Muscle layer of colon (tissue), 2 donors: Measurements from ENCODE around the gene CYP2W1.
"Not testable (repeated sequence)": the region's sequence is repeated elsewhere in the genome, so short reads cannot be mapped to it uniquely, and the experiment has no call there.

Experiments used
- H3K27ac ChIP-seq: one replicate; pipeline ENCODE4 v1.7.0; 2013; ENCODE audit warnings: low read depth, mild to moderate bottlenecking, low read length, moderate library complexity
- H3K27me3 ChIP-seq, 2 donors: one replicate each; pipeline ENCODE4 v1.7.0; 2013; ENCODE audit warnings: low read length in 2 of 2, mild to moderate bottlenecking in 2 of 2; ENCODE audit not compliant: insufficient read depth in 2 of 2, control insufficient read depth in 1 of 2
- H3K36me3 ChIP-seq: one replicate; pipeline ENCODE4 v1.7.0; 2013; ENCODE audit warnings: mild to moderate bottlenecking, low read length; ENCODE audit not compliant: insufficient read depth
- H3K4me1 ChIP-seq: one replicate; pipeline ENCODE4 v1.7.0; 2013; ENCODE audit warnings: mild to moderate bottlenecking, low read length; ENCODE audit not compliant: insufficient read depth
- H3K4me3 ChIP-seq, 2 donors: one replicate each; pipeline ENCODE4 v1.7.0; 2013; ENCODE audit warnings: low read length in 2 of 2, low read depth in 1 of 2, mild to moderate bottlenecking in 1 of 2, moderate library complexity in 1 of 2
- H3K9ac ChIP-seq: one replicate; pipeline ENCODE4 v1.7.0; 2013; ENCODE audit warnings: low read length
- H3K9me3 ChIP-seq: one replicate; pipeline ENCODE4 v1.7.0; 2013; ENCODE audit warnings: mild to moderate bottlenecking, low read length
- donor health status: abdominal sarcoma.
- donor health status: Adenocarcinoma of cecum.

The CYP2W1 gene

GRCh38 chr7:997404-998395, 14.7 kb downstream of the CYP2W1 start:
- H3K9me3 ChIP-seq: no peaks in the 10 kb centered on the region
- H3K36me3 ChIP-seq: peaks cover 10% of the 10 kb centered on the region
- H3K9ac ChIP-seq: no peak overlapping the region
- no peak overlapping the region for H3K27ac ChIP-seq
- H3K4me1 ChIP-seq: peaks cover 9% of the 10 kb centered on the region
- no peaks in the 10 kb centered on the region for H3K27me3 ChIP-seq
- no peak overlapping the region for H3K4me3 ChIP-seq

- Histone ChIP-seq H3K27me3 (no peaks in the 10 kb centered on the region), H3K9ac (no peak overlapping the region), H3K9me3 (no peaks in the 10 kb centered on the region), H3K4me1 (no peaks in the 10 kb centered on the region), H3K36me3 (peaks cover 10% of the 10 kb centered on the region), H3K27ac (no peak overlapping the region), H3K4me3 (no peak overlapping the region)
Observed at GRCh38 chr7:999149-999879, 16.3 kb downstream of the CYP2W1 start.

GRCh38 chr7:999941-1000935, 17.3 kb downstream of the CYP2W1 start:
- peaks cover 10% of the 10 kb centered on the region for H3K36me3 ChIP-seq
- H3K27ac ChIP-seq: no peak overlapping the region
- H3K9ac ChIP-seq: no peak overlapping the region
- no peaks in the 10 kb centered on the region for H3K27me3 ChIP-seq
- H3K9me3 ChIP-seq: no peaks in the 10 kb centered on the region
- H3K4me3 ChIP-seq: no peak overlapping the region
- no peaks in the 10 kb centered on the region for H3K4me1 ChIP-seq

- not testable (repeated sequence) for H3K4me3 ChIP-seq, H3K9ac ChIP-seq, H3K9me3 ChIP-seq, H3K27me3 ChIP-seq, H3K36me3 ChIP-seq, H3K4me1 ChIP-seq, H3K27ac ChIP-seq
Observed at GRCh38 chr7:1001069-1001770, 18.2 kb downstream of the CYP2W1 start.

- not testable (repeated sequence) for H3K4me1 ChIP-seq, H3K27me3 ChIP-seq, H3K36me3 ChIP-seq, H3K4me3 ChIP-seq, H3K27ac ChIP-seq, H3K9ac ChIP-seq, H3K9me3 ChIP-seq
Observed at GRCh38 chr7:1002026-1002425, 19.0 kb downstream of the CYP2W1 start.

GRCh38 chr7:1002445-1002844, 19.5 kb downstream of the CYP2W1 start:
- not testable (repeated sequence) for H3K4me1 ChIP-seq, H3K27ac ChIP-seq, H3K27me3 ChIP-seq, H3K4me3 ChIP-seq, H3K36me3 ChIP-seq, H3K9me3 ChIP-seq, H3K9ac ChIP-seq

- Histone ChIP-seq H3K9ac (no peak overlapping the region), H3K4me3 (no peak overlapping the region), H3K36me3 (peaks cover 2% of the 10 kb centered on the region), H3K9me3 (no peaks in the 10 kb centered on the region), H3K4me1 (no peaks in the 10 kb centered on the region), H3K27ac (no peak overlapping the region), H3K27me3 (no peaks in the 10 kb centered on the region)
Observed at GRCh38 chr7:1004018-1004852, 21.3 kb downstream of the CYP2W1 start.

- H3K9me3 ChIP-seq: no peaks in the 10 kb centered on the region
- no peaks in the 10 kb centered on the region for H3K27me3 ChIP-seq
- no peaks in the 10 kb centered on the region for H3K4me1 ChIP-seq
- H3K36me3 ChIP-seq: peaks cover 9% of the 10 kb centered on the region
- H3K27ac ChIP-seq: no peak overlapping the region
- H3K4me3 ChIP-seq: no peak overlapping the region
- H3K9ac ChIP-seq: no peak overlapping the region
Observed at GRCh38 chr7:1005303-1005702, 22.3 kb downstream of the CYP2W1 start.

- Histone ChIP-seq H3K27ac (no peak overlapping the region), H3K9me3 (no peaks in the 10 kb centered on the region), H3K4me3 (no peak overlapping the region), H3K27me3 (no peaks in the 10 kb centered on the region), H3K4me1 (no peaks in the 10 kb centered on the region), H3K36me3 (peaks cover 9% of the 10 kb centered on the region), H3K9ac (no peak overlapping the region)
Observed at GRCh38 chr7:1007901-1008300, 24.9 kb downstream of the CYP2W1 start.

GRCh38 chr7:1008733-1009363, 25.9 kb downstream of the CYP2W1 start:
- peaks cover 9% of the 10 kb centered on the region for H3K36me3 ChIP-seq
- H3K4me1 ChIP-seq: no peaks in the 10 kb centered on the region
- H3K9ac ChIP-seq: no peak overlapping the region
- H3K27ac ChIP-seq: no peak overlapping the region
- H3K9me3 ChIP-seq: no peaks in the 10 kb centered on the region
- H3K4me3 ChIP-seq: no peak overlapping the region
- H3K27me3 ChIP-seq: no peaks in the 10 kb centered on the region
